ENCODE data around the gene ELP1. TPM values are rescaled to one million over a fixed set of nuclear protein-coding genes. Genes with fewer than 3 reads are reported as not detected.

Gene ELP1
- total and polyA plus RNA-seq, 2 of the 4 experiments (the other 2 are of a cell fraction), result 20.0 to 43.2 TPM

DNA sequence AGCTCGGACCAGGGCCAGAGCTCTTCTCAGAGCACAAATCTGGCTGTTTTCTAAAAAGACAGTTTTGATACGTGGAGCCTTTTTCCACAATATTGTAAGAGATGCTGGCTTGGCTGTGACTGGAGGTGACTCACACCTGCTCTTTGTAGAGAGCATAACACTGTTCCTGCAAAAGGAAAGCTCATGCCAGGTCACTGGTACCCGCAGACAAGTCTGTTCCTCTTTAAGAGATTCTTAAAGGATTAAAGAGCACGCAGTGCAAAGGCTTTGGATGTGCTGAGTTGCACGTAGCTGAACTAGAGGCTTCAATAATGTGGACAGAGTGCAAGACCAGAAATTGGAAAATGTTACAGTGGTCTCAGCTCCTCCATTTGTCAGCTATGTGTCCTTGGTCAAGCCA, 97.1 kb downstream of the ELP1 start:
- H3K14ac ChIP-seq (replicated peaks; ENCODE audit: low read depth, low read length), result no peak overlapping the region
- H3K9me1 ChIP-seq (ENCODE audit: insufficient read depth, low read length), result no peaks in the 10 kb centered on the region
- 90% methylated on average over 2 of the region's 5 CpGs; no CpG with 5 or more reads in 1 of the 2 experiments for WGBS, 2 experiments (ENCODE audit: extremely low coverage in 2 of 2, insufficient read length in 1 of 2)
- no peaks in the 10 kb centered on the region for H3K4me1 ChIP-seq (ENCODE audit: control insufficient read depth, insufficient read depth, low read length)
- H2AFZ ChIP-seq (replicated peaks; ENCODE audit: low read length, poor library complexity), result no peak overlapping the region
- H3K23ac ChIP-seq (ENCODE audit: low read depth, low read length), result no peak overlapping the region
- no peak overlapping the region for H4K91ac ChIP-seq (ENCODE audit: insufficient read depth, low read depth, low read length)
- no peak overlapping the region for H4K8ac ChIP-seq (ENCODE audit: low read depth in 2 of 2, low read length in 2 of 2)
- dilution Hi-C loops (cut with HindIII; ENCODE audit: low sequenced_read_pairs, unreplicated experiment), result no loop called here
- no peaks in the 10 kb centered on the region; the same call in 1 of the 2 replicates for H3K27me3 ChIP-seq (ENCODE audit: control insufficient read depth, insufficient read depth, low read length)
- no peak overlapping the region for H2BK120ac ChIP-seq (ENCODE audit: low read depth, low read length)
- no peak overlapping the region for H3K27ac ChIP-seq (ENCODE audit: insufficient read depth, low read length)
- H3K4me3 ChIP-seq (ENCODE audit: insufficient read depth, low read depth, low read length), result no peak overlapping the region
- DNase-seq (no peak), ATAC-seq (ENCODE audit: low read depth) (no peak)
- no peak overlapping the region for H2BK5ac ChIP-seq (ENCODE audit: low read depth, low read length, poor library complexity, severe bottlenecking)
- H3K36me3 ChIP-seq (ENCODE audit: control insufficient read depth, insufficient read depth, low read length), result no peaks in the 10 kb centered on the region
- H3K4me2 ChIP-seq (ENCODE audit: low read depth, low read length), result no peak overlapping the region
- no peak overlapping the region for H2AK9ac ChIP-seq (replicated peaks; ENCODE audit: low read depth, low read length, poor library complexity)
- H2BK15ac ChIP-seq (ENCODE audit: low read depth, low read length), result no peak overlapping the region
- intact Hi-C loops (cut with micrococcal nuclease), result no loop called here
- H3K56ac ChIP-seq (ENCODE audit: extremely low read depth, insufficient read depth, low read length), result no peak overlapping the region
- BruUV-seq (replicated peaks), result no TSS peak
- TF ChIP-seq RCOR1 (IDR thresholded peaks at IDR 0.05; ENCODE audit: insufficient replicate concordance, low read length), result no peak
- TF ChIP-seq MAFK (IDR thresholded peaks at IDR 0.05; ENCODE audit: low read depth, low read length), result no peak
- TF ChIP-seq NFE2L2 (IDR thresholded peaks at IDR 0.05; ENCODE audit: low read depth, low read length), result no peak
- TF ChIP-seq POLR2A (IDR thresholded peaks at IDR 0.05; ENCODE audit: low read depth, low read length), result no peak
- no peak for TF ChIP-seq FOS (IDR thresholded peaks at IDR 0.05; ENCODE audit: low read depth, low read length)
- TF ChIP-seq, protein P1, sequence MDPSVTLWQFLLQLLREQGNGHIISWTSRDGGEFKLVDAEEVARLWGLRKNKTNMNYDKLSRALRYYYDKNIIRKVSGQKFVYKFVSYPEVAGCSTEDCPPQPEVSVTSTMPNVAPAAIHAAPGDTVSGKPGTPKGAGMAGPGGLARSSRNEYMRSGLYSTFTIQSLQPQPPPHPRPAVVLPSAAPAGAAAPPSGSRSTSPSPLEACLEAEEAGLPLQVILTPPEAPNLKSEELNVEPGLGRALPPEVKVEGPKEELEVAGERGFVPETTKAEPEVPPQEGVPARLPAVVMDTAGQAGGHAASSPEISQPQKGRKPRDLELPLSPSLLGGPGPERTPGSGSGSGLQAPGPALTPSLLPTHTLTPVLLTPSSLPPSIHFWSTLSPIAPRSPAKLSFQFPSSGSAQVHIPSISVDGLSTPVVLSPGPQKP (IDR thresholded peaks at IDR 0.05; ENCODE audit: borderline replicate concordance, low read depth, low read length), result no peak
- TF ChIP-seq CEBPB (IDR thresholded peaks at IDR 0.05; ENCODE audit: low read depth, low read length), result no peak
- TF ChIP-seq RFX5 (IDR thresholded peaks at IDR 0.05; ENCODE audit: low read depth, low read length), result no peak
- TF ChIP-seq CHD1 (IDR thresholded peaks at IDR 0.05; ENCODE audit: low read depth, low read length), result no peak
- TF ChIP-seq RAD21 (IDR thresholded peaks at IDR 0.05; ENCODE audit: low read length), result no peak
- no peak for TF ChIP-seq MXI1 (IDR thresholded peaks at IDR 0.05; ENCODE audit: borderline replicate concordance, low read depth, low read length)
- TF ChIP-seq CTCF (conservative IDR thresholded peaks at IDR 0.05; ENCODE audit: low read depth, low read length), result no peak
- TF ChIP-seq SMC3 (IDR thresholded peaks at IDR 0.05; ENCODE audit: low read depth, low read length), result no peak
- no peak for TF ChIP-seq BHLHE40 (IDR thresholded peaks at IDR 0.05; ENCODE audit: low read depth, low read length)
- TF ChIP-seq MAZ (IDR thresholded peaks at IDR 0.05; ENCODE audit: borderline replicate concordance, low read depth, low read length), result no peak
- TF ChIP-seq, protein P2, sequence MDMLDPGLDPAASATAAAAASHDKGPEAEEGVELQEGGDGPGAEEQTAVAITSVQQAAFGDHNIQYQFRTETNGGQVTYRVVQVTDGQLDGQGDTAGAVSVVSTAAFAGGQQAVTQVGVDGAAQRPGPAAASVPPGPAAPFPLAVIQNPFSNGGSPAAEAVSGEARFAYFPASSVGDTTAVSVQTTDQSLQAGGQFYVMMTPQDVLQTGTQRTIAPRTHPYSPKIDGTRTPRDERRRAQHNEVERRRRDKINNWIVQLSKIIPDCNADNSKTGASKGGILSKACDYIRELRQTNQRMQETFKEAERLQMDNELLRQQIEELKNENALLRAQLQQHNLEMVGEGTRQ (IDR thresholded peaks at IDR 0.05; ENCODE audit: low read depth, low read length), result no peak
- H3K79me1 ChIP-seq (ENCODE audit: low read depth in 1 of 2, low read length in 2 of 2), result no peaks in the 10 kb centered on the region
- POLR2A ChIA-PET (ENCODE audit: unreplicated experiment), result no interaction called here
- no peak overlapping the region for H3K4ac ChIP-seq (ENCODE audit: low read depth, low read length)
- H3K9me3 ChIP-seq (ENCODE audit: control insufficient read depth, insufficient read depth, low read length), result no peaks in the 10 kb centered on the region
- no peak overlapping the region for H2BK20ac ChIP-seq (ENCODE audit: low read depth, low read length)
- H4K5ac ChIP-seq (ENCODE audit: low read depth, low read length), result no peak overlapping the region
- in situ Hi-C loops (cut with MboI; ENCODE audit: low sequenced_read_pairs), result no loop called here
- no peak overlapping the region for H3K18ac ChIP-seq (ENCODE audit: low read depth, low read length)
- CTCF ChIA-PET, result no interaction called here
- no peak overlapping the region for H2AK5ac ChIP-seq (ENCODE audit: low read depth, low read length)
- no peaks in the 10 kb centered on the region for H4K20me1 ChIP-seq (ENCODE audit: insufficient read depth, low read length)
- no peak overlapping the region for H3K9ac ChIP-seq (ENCODE audit: low read depth, low read length)
